HG03103 (cell line): ENCODE data around the gene HSDL2.
"Not testable (repeated sequence)": the region's sequence is repeated elsewhere in the genome, so short reads cannot be mapped to it uniquely, and the experiment has no call there.

Source experiments
- ATAC-seq: cut with Tn5 transposase; IDR thresholded peaks from one replicate; pipeline ENCODE4 v1.9.1; 2021; ENCODE audit warnings: low read depth; ENCODE audit not compliant: unreplicated experiment

The HSDL2 gene

DNA sequence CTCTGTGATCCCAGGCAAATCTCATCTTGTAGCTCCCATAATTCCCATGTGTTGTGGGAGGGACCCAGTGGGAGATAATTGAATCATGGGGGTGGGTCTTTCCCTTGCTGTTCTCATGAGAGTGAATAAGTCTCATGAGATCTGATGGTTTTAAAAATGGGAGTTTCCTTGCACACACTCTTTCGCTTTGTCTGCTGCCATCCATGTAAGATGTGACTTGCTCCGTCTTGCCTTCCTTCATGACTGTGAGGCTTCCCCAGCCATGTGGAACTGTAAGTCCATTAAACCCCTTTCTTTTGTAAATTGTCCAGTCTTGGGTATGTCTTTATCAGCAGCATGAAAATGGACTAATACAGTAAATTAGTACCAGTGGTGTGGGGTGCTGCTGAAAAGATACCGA lies 14.7 kb upstream of the HSDL2 start:
- ATAC-seq, result not testable (repeated sequence)

DNA sequence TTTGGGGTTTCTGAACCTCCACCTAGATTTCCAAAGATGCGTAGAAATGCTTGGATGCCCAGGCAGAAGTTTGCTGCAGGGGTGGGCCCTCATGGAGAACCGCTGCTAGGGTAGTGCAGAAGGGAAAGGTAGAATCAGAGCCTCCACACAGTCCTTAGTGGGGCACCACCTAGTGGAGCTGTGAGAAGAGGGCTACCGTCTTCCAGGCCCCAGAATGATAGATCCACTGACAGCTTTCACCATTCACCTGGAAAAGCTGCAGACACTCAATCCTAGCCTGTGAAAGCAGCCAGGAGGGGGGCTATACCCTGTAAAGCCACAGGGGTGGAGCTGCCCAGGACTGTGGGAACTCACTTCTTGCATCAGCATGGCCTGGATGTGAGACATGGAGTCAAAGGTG lies 13.3 kb upstream of the HSDL2 start:
- ATAC-seq, result no peak

DNA sequence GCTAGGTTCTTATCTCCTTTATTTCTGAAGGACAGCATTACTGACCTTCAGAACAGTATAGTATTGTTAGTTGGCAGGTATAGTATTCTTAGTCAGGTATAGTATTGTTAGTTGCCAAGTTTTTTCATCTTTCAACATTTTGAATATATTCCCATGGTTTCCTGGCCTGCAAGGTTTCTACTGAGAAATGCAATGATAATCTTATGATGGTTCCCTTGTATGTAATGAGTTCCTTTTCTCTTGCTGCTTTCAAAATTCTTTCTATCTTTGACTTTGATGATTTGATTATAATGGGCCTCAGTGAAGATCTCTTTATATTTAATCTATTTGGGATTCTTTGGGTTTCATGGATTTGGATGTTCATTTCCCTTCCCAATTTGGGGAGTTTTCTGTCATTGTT lies 12.4 kb upstream of the HSDL2 start:
- no peak for ATAC-seq

DNA sequence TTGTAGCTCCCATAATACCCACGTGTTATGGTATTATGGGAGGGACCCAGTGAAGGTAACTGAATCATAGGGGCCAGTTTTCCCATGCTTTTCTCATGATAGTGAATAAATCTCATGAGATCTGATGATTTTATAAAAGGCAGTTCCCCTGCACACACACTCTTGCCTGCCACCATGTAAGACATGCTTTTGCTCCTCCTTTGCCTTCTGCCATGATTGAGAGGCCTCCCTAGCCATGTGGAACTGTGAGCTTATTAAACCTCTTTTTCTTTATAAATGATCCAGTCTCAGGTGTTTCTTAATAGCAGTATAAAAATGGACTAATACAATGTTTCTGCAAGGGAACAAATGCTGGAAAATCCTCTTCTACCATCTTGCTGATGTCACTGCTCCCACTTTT lies 10.1 kb upstream of the HSDL2 start:
- no peak for ATAC-seq

DNA sequence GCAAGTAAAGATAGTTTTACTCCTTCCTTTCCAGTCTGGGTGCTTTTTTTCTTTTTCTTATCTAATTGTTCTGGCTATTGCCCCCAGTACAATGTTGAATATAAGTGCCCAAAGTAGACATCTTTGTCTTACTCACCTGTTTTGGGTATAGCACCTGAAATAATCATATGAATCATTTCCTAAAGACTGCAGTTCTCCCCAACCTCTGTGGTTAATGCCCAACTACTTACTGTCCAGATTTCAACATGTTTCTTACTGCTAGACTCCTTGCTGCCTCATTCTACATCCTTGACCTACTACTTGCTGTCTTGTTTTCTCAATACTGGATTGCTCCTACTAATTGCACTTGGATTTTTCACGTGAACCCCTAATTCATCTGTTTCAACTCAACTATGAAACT lies 8.8 kb upstream of the HSDL2 start:
- ATAC-seq, result no peak

DNA sequence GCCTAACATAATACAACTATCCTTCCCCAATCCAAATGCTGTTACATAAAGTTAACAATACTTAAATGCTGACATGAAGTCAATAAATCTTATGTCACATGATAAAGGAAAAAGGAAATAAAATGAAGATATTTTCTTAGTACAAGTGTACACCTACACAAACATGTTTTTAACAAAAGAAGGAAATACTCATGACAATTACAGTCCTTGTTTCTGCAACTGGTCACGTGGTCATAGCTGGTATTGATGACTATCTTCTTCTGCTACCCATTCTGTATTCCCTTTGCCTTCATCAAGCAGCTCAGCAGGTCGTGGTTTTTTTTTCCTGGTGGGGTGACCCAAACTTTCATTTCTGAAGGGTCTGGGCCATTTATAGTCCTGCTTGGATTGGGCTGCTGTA lies 6.2 kb upstream of the HSDL2 start:
- ATAC-seq, result not testable (repeated sequence)

DNA sequence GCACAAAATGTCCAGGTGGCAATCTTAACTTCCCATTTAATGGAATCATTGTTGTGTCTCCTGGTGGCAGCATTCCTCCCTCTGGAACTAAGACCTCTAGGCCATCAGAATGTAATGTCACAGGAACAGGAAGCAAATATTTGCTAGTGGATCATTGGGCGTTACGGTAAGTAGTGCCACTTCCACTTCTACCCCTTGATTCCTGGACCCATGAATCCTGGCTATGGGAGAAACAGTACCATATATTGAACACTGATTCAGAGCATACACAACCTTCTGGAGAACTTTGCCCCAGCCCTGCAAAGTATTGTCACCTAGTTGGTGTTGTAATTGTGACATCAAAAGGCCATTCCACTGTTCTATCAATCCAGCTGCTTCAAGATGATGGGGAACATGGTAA lies 5.7 kb upstream of the HSDL2 start:
- not testable (repeated sequence) for ATAC-seq

DNA sequence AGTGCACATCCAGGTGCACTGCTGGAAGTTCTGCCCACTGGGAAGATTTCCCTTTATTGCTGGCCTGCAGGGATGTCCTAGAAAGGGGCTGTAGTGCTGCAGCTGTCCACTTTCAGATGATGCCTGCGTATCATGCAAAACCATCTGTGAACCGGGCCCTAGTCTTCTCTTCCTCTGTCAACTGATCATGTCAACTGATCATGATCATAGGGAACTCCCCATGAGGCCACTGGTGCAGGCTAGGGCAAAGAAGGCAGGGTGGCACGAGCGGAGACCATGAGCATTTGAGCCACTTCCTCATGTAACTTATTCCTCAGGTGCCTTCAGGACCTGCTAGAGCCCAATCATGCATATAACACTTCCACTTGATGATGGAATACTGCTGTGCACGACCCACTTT lies 4.5 kb upstream of the HSDL2 start:
- no peak for ATAC-seq

DNA sequence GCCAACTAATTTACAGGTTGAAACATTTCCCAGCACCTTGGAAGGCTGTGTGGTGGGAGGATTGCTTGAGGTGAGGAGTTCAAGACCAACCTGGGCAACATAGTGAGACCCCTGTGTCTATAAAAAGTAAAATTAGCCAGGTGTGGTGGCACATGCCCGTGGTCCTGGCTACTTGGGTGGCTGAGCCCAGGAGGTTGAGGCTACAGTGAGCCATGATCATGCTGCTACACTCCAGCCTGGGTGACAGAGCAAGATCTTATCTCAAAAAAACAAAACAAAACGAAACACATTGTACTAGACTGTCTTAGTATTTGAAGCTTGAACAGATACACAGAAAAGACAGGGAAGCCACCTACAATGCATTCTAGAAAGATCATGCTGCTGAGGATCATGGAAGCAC lies 2.8 kb upstream of the HSDL2 start:
- no peak for ATAC-seq

DNA sequence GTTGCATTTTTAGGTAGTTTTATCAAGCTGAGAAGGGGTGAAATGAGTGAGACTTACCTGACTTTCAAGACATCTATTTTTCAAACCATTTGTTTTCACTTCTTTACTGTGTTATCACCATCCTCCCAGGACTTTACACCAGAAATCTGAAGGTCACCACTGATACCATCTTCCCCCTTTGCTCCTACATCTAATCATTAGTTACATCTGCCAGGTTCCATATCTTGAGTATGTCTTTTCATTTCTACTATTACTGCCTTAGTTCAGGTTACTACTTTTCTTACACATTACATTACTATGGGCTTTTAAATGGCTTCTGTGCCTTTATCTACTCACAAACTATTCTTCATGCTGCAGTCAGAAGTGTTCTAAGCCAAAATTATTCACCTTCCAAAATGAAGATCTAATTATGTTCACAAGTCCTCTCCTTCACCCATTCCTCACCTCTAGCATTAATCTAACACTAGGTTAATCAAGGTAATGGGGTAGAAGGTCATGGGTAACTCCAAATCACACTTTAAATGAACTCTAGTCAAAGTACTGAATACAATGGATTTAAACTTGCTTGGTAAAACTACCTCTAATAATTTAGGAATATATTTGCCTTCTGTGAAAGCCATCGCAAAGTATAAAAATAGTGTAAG lies 2.1 kb upstream of the HSDL2 start:
- ATAC-seq, result no peak

DNA sequence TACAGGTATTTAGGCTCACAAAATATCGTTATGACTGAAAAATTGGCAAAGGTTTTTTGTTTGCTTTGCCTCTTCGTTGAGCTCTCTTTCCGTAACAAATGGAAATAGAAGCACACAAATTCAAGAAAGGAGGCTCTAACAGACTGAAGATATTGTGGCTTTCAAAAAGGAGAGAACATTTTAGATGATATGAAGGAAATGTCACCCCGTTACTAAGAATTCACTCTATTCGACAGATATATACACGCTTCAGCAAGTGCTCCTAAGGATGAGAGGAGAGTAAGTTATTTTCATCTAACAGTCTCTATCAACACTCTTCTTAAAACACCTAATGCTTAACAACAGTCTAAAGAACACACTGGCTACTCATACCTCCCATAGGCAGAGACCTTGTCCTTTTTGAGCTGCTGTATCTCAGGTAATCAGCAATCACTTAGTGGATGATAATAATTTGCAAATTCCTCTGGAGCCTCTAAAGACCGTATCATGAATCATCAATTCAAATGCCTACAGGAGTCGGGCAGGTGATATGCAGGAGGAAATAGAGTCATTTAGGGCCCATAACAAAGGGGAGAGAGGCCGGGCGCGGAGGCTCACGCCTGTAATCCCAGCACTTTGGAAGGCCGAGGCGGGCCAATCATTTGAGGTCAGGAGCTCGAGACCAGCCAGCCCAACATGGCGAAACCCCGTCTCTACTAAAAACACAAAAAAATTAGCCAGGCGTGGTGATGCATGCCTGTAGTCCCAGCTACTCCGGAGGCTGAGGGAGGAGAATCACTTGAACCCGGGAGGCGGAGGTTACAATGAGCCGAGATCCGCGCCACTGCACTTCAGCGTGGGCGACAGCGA lies 1.4 kb upstream of the HSDL2 start:
- peak; percentile 6 for ATAC-seq

DNA sequence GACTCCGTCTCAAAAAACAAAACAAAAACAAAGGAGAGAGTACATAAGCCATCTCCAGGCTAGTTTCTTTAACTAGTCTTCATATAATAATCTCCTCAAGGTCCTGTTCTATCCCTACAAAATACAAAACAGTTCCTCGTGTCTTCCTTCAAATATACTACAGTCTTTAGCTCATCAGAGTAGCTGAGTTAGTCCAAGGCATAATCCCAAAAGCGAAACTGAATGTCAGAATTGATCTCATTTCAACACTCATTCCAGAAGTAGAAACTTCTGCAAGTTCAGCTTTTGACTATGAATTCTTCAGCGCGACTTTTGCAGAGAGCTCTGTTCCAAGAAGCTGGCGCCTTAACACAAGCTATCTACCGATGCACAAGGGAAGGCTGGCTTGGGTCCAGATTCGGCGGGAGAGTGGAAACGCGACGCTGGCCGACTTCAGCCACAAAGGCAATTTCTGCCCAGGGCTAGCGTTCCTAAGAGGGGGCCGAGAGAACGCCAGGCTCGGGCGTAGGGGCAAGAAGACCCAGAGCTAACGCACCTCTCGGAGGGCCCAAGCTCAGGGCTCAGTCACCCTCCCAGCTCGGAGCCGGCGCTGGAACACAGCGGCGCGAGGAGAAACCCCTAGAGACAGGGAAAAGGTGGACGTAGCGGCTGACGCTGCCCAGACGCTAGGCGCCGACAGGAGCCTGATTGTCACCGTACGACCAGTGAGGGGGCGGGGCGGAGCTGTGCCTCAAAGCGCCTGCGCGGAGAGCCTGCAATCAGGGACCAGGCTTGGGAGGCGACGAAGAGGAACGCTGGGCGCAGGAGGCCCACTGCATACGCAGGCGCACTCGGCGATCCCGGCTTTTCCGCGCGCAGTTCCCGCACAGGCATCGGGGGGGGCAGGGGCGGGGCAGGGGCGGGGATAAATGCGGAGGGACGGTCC lies 469 bp upstream of the HSDL2 start:
- peak; percentile 70 for ATAC-seq

DNA sequence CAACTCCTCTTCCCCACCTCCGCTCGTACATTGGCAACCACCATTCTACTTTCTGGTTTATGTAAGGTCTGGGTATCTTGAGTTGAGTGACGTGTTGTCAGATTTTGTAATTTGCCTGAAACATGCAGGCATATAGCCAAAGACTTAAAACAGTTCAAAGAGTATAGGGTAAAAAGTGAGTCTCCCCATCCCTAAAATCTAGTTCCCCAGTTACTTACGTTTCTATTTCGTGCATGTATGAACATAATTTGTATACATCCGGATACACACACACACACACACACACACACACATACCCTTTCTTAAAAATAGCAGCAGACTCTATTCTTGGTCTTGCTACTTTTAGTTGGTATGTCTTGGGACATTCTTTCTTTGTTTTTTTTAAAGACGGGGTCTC lies 915 bp downstream of the HSDL2 start:
- ATAC-seq, result no peak

DNA sequence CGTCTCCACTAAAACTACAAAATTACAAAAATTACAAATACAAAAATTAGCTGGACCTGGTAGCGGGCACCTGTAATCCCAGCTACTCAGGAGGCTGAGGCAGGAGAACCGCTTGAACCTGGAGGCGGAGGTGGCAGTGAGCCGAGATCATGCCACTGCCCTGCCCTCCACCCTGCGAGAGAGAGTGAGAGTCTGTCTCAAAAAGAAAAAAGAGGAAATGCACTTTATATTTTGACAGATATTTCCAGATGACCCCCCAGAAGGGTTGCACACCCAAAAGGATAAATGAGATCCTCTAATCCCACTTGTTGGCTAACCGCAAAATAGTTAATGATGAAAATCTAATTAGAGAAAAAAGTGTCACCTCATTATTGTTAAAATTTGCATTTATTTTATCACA lies 2.2 kb downstream of the HSDL2 start:
- ATAC-seq, result no peak

DNA sequence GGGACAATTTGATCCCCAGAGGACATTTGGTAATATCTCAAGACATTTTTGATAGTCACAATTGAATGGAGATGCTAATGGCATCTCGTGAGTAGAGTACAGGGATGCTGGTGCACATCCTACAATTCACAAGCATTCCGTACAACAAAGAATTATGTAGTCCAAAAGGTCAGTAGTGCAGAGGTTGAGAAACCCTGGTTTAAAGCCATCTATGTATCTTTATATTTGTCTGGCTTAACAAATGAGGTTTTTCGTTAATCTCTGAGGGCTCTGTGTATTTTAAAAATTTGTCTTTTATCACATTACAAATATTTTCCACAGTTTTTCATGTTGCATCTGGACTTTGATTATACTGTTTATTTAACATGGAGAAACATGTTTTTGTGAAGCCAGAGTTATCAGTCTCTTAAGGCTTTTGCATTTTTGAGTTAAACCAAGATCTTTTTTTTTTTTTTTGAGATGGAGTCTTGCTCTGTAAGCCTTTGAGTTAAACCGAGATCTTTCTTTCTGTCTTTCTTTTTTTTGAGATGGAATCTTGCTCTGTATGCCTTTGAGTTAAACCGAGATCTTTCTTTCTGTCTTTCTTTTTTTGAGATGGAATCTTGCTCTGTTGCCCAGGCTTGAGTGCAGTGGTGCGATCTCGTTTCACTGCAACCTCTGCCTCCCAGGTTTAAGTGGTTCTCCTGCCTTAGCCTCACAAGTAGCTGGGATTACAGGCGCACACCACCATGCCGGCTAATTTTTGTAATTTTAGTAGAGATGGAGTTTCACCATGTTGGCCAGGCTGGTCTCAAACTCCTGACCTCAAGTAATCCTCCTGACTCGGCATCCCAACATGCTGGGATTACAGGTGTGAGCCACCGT lies 2.8 kb downstream of the HSDL2 start:
- ATAC-seq, result no peak

DNA sequence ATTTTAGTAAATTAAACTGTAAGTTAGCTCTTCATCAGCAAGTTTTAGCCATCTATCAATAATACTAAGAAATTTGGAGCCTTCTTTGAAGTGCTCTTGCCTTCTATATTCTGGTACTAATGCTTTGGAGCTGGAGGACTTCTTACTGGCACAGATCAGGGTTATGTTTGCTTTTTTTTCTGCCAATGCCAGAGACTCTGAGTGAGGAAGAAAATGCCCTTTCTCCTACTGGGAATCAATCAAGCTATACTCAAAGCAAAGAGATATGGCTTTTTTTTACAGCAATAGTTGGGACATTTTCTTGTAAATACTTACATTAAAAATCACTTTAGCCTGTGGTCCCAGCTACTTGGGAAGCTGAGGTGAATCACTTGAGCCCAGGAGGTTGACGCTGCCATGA lies 4.3 kb downstream of the HSDL2 start:
- ATAC-seq, result no peak

DNA sequence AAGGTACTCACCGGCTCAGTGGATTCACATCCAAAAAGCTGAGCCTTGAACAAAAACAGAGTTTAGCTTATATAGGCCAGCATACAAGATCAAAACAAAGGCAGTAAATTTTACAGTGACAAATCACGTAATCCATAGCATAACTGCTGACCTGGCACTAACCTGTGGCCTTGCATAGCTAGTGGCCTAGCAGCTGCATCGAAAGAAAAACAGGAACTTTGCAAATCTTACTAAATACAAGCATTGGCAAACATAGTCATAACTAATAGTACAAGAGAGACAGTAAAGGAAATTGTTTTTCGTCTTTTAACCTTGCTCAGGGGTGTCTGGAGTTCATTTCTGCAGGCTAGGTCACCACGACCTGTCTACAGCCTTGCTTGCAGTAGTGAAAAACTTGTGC lies 4.8 kb downstream of the HSDL2 start:
- ATAC-seq, result no peak

DNA sequence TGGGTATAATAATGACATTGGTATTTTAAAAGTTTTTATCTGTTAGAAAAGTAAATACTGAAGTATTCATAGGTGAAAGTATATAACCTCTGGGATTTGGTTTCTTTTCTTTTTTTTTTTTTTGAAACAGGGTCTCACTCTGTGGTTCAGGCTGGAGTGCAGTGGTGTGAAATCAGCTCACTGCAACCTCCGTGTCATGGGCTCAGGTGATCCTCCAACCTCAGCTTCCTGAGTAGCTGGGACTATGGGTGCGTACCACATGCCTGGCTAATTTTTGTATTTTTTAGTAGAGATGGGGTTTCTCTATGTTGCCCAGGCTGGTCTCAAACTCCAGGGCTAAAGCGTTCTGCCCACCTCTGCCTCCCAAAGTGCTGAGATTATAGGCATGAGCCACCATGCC lies 7.2 kb downstream of the HSDL2 start:
- no peak for ATAC-seq

DNA sequence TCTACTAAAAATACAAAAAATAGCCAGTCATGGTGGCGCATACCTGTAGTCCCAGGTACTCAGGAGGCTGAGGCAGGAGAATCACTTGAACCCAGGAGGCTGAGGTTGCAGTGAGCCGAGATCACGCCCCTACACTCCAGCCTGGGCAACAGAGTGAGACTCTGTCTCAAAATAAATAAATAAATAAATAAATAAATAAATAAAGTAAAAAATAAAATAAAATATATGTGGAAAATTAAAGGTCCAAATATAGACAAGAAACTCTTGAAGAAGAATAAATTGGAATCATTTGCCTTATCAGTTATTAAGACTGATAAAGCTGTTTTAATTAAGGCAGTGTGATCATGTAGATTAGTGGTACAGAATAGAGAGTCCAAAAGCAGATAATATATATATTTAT lies 10.0 kb downstream of the HSDL2 start:
- not testable (repeated sequence) for ATAC-seq

DNA sequence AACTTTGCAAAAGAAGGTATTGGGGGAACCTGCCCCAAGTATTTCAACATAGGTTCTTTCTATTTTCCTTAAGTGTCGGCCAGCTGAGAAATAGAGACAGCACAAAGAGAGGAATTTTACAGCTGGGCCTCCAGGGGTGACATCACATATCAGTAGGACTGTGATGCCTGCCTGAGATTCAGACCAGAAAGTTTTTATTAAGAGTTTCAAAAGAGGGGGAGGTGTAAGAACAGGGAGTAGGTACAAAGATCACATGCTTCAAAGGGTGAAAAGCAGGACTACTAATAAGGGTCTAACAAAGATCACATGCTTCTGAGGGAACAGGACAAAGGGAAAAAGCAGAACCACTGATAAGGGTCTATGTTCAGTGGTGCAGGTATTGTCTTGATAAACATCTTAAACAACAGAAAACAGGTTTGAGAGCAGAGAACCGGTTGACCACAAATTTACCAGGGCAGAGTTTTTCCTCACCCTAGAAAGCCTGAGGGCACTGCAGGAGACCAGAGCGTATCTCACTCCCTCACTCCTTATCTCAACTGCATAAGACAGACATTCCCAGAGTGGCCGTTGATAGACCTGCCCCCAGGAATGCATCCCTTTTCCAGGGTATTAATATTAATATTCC lies 12.1 kb downstream of the HSDL2 start:
- not testable (repeated sequence) for ATAC-seq
